HG03460 (cell line): ENCODE data around the gene SESN3.
"Not testable (repeated sequence)": the region's sequence is repeated elsewhere in the genome, so short reads cannot be mapped to it uniquely, and the experiment has no call there.

Experiments used
- ATAC-seq: cut with Tn5 transposase; IDR thresholded peaks from one replicate; pipeline ENCODE4 v1.9.1; 2021; ENCODE audit not compliant: unreplicated experiment

SESN3 gene, protein sequence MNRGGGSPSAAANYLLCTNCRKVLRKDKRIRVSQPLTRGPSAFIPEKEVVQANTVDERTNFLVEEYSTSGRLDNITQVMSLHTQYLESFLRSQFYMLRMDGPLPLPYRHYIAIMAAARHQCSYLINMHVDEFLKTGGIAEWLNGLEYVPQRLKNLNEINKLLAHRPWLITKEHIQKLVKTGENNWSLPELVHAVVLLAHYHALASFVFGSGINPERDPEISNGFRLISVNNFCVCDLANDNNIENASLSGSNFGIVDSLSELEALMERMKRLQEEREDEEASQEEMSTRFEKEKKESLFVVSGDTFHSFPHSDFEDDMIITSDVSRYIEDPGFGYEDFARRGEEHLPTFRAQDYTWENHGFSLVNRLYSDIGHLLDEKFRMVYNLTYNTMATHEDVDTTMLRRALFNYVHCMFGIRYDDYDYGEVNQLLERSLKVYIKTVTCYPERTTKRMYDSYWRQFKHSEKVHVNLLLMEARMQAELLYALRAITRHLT

DNA sequence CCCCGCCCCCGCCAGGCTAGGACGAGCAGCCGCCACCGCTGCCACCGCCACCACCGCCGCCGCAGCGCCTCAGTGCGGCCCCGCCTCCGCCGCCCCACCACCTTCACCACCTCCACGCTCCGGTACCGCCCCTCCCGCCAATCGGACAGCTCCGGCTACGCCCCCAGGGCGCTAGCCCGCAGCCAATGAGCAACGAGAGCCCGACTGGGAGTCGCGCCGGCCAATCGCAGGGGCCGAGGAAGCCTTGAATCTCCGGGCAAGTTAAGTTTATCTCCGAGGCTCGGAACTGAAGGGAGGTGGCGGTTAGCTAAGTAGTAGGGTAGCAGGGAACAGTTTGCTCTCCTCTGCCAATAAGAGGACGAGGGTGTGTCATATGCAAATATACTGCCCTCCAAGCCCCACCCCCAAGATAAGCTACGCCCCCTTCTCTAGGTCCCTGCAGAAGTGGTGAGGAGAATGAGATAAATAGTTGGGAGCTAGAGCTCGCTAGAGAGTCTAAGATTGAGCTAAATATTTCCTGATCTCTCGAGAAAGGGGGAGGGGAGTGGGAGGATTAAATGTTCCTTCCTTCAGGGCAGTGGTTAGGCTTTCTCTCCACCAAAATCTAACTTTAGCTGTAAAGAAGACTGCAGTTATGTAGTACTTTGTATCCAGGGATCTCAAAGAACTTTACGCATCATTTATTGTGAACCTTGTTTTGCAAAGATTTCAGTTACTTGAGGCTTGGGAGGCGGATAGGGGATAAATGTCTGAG lies at the start of gene SESN3:
SESN3 (minus strand) TSS at position 76 of the 754 bp plus-strand sequence. CDS start 342 bp downstream, outside the sequence.
- peak; percentile 92 for ATAC-seq

DNA sequence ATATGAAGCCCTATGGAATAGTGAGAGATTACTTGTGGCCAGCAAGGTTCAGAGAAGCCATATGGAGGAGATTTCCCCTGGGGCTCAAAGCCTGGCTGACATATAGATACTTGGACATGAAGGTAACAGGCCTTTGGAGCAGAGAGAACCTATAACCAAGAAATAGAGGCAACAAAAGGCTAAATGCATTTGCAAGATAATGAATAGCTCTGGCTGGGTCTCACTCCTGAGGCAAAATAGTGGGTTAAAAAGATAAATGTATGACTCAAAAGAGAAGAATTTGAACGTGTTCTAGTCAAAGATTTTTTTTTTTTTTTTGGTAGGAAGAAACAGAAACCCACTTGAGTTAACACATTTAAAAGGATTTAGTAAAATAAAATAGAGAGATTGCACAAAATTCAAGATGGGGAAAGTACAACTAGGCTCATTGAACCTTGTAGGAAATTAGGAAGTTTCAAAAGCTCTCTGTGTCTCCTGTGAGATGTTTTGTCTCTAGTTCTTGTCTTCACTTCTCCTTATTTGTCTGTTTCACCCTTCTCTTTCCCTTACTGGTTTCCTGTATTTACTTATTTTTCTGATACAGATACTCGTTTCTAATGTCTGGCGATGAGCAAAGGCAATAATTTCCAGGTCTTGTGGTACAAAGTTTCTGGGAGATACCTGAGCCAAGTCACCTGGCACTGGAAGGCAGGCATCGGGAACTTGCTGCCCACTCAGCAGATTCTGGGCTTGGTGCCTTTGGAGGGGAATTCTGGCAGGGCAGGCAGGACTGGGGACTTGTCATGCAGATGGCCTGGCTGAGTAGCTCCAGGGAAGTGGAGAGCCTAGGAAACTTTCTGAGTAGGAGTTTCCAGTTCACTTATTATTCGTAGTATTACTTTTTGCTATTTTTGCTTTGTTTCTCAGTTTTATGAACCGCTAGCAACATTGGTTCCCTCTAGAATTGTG lies 49.2 kb upstream of the SESN3 start:
- no peak for ATAC-seq

DNA sequence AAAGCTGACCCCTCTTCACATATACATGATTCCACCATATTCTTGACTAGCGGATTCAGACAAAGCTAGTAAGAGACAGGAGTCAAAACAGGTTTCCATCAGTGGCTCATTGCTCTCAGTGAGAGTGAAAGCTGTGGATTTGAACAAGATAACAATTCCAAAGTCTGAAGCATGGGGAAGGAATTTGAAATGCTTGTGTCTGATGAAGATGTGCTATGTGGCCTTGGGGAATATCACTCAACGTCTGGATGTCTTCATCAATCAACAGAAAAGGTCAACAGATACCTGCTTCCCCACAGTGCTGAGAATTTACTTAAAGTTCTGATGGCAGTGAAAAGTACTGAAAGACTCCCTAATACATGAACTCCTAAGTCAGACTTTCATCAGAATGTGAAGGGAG lies 46.9 kb upstream of the SESN3 start:
- ATAC-seq, result no peak

DNA sequence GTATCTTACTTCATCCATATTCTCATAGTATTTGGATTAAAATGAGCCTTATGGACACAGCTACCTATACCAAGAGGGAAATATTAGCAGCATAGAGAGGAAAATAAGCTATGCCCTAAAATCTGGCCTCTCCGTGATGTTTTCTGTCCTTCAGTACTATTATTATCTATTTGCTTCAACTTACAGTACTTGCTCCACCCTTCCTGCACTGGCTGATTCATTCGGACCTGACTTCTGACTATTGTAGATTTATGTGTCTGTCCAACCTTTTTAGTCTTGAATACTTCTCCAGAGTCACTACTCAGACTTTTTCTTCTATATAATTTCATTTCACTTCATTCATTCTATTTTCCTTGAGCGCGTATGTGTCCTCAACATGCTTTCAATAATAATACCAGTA lies 45.1 kb upstream of the SESN3 start:
- no peak for ATAC-seq

DNA sequence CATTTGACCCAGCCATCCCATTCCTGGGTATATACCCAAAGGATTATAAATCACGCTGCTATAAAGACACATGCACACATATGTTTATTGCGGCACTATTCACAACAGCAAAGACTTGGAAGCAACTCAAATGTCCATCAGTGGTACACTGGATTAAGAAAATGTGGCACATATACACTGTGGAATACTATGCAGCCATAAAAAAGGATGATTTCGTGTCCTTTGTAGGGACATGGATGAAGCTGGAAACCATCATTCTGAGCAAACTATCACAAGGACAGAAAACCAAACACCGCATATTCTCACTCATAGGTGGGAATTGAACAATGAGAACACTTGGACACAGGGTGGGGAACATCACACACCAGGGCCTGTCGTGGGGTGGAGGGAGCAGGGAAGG lies 42.6 kb upstream of the SESN3 start:
- not testable (repeated sequence) for ATAC-seq

DNA sequence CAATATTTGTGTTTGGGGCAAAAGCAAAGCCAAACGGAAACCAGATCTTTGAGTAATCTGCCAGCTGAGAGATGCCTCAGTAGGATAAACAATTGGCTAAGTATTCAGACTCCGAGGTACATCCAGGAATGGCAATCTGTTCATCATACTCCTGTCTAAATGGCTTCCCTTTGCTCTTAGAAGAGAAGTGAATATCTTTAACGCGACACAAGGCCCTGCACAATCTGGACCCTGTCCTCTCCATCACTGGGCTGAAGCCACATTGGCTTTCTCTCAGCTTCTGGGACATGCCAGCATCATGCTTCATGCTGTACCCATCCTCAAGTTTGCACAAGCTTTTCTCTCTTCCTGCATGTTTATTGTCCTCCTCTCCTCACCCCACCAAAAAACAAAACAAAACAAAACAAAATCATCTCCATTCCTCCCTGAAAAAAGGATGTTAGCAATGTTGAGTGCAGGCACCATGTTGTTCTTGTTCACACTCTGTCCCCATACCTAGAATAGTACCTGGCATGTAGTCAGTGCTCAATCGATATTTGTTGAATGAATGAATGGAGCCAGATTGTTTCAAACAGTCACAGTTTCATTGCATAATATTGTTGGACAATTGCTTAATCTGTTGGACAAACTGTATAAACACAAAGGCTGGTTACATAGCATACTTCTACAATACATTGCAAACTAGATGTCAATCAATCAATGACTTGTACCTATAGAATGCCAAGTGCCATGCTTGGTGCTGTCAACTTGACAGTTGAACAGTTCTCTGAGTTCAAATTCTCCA lies 38.2 kb upstream of the SESN3 start:
- no peak for ATAC-seq

DNA sequence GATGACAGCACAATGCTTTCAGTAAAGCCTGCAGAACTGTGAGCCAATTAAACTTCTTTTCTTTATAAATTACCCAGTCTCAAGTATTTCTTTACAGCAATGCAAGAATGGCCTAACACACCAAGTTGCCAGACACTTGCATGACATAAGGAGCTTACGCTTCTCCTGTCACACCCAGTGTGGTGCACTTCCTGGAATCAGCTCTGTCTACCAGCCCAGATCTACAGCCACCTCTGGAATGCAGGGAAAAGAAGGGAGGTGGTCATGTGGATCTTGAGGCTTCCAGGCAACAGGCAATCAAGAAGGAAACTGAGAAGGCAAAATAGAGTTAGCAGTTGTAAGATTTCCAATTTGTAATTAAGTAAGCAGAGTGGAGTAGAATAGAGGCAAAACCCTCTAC lies 37.4 kb upstream of the SESN3 start:
- ATAC-seq, result no peak

DNA sequence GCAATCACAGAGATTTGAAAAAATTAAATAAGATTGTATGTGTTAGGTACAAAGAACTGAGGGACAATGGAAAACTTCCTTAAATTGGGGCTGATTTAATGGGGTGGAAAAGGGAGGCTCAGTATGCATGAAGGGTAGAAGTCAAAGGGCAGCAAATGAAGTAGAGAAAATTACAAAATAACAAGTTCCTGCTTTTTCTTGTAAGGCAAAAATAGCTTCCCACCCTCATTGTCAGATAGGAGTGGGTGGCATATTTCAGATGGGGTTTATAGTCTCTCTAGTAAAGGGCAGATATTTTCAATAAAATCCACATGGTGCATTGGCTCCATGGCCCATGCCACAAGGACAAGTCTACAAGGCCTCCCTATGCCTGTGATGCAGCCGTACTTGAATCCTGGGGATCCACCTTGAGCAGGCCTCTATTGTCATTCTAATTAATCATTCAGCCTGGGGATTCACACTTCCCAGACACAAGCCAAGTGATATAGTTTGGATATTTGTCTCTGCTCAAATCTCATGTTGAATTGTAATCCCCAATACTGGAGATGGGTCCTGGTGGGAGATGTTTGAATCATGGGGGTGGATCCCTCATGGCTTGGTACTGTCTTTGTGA lies 36.7 kb upstream of the SESN3 start:
- ATAC-seq, result no peak

DNA sequence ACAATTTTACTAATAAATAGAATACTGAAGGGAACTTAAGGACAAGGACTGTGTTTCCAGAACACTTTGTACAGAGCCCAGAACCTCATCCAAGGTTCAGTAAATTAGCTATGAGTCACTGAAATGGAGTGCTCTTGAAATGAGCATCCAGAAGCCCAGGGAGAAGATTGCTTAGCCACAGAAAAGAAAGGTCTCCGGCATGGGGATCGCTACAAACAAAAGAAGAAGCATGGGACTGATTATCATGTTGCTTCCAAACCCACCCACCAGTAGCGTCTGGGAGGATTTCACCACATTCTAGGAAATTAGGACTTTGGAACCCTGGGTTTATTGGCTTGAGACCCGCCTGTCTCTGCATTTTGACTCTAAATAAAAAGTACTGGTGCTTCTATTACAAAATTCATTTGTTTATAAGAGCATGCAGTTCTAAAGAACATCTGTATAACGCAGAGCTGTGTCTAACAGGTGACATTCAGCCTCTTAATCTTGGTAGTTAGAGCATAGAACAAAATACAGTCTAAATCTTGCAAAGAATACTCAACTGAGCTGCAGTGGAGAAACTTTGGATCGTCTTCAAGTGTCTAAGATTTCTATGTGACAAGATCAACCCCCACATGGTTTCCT lies 35.9 kb upstream of the SESN3 start:
- no peak for ATAC-seq

DNA sequence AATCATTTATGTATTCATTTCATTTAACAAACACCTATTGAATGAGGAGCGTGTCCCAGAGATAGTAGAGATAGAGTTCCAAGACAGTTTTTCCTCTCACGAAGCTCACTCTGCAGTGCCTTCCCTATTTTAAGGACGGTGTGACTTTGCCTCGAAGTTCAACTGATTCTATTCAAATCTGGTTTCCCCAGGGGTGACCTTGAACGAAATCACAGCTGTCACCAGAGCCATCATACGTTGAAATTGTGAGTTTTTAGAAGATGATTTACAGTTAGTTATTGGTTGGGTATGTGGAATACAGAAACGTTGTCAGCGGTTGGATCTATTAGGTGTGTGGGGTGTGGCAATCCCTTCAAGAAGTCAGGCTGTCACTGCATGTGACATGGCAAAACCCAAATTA lies 33.9 kb upstream of the SESN3 start:
- ATAC-seq, result no peak

DNA sequence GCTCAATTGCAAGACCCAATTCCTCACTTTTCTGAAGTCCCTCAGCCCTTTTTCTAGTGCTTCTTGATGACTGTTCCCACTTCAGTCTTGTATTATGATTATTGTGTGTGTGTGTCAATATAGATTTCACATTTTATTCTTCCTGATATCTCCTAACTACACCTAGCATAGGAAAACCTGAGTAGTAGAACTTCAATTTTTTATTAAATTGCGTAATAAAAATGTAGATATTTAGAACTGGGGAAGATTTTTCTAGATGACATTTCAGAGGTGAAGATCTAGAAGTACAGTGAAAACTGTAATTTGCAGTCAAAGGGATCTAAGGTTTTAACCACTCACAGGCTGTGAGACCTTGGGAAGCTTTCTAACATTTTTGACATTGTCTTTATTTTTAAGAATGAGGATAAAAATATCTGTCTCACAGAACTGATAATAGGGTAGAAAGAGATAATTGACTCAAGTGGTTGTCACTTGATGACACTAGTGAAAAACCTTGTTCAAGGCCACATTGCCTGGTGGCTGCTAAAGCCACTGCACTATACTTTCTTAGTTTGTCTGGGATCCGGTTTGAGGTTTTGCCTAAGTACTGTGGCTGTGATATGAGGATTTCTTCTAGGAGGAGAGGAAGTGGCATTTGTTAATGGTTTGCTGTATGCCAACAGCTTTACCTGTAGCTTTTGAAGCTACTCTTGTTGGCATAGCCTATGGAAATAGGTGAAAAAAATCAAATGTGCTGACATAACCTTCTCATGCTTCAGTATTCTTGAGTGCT lies 32.2 kb upstream of the SESN3 start:
- ATAC-seq, result no peak

DNA sequence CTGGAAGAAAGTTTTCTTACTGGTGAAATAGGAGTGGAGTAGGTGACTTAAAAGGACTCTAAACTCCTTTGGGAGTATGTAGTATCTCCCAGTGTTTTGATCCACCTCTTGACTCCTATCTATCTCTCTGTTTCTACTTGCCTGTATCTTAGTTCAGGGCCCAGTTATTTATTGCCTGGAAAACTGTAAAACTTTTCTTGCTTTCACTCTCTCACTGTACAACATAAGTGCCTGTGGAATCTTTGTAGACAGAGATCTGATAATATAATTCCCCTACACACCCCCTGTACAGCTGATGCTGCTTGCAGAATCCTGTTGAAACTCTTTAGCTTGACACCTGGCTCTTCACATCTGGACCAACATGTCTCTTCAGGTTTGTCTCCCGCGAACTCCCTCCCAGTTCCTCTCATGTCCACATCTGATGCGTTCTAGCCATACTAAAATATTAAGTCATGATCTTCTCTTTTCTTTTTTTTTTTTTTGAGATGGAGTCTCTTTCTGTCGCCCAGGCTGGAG lies 26.5 kb upstream of the SESN3 start:
- ATAC-seq, result no peak

DNA sequence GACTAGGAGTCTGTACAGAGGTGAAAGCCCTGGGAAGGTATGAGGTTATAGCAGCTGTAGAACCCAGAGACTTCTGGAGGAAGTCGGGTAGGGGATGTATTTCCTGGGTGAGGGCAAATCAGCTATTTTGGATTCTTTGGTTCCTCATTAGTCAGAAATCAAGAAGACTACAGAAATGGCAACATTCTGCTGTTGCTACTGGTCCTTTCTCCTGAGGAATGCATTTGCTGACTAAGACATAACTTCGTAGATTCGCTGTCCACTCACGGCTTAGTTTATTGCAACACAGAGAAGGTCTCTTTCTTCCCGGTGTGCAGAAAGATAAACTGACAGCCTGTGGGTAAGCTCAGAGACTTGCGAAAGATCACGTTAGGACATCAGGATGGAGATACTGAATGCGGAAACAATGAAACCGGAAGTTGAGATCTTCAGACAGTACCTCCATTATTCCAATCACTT lies 25.3 kb upstream of the SESN3 start:
- ATAC-seq, result no peak

DNA sequence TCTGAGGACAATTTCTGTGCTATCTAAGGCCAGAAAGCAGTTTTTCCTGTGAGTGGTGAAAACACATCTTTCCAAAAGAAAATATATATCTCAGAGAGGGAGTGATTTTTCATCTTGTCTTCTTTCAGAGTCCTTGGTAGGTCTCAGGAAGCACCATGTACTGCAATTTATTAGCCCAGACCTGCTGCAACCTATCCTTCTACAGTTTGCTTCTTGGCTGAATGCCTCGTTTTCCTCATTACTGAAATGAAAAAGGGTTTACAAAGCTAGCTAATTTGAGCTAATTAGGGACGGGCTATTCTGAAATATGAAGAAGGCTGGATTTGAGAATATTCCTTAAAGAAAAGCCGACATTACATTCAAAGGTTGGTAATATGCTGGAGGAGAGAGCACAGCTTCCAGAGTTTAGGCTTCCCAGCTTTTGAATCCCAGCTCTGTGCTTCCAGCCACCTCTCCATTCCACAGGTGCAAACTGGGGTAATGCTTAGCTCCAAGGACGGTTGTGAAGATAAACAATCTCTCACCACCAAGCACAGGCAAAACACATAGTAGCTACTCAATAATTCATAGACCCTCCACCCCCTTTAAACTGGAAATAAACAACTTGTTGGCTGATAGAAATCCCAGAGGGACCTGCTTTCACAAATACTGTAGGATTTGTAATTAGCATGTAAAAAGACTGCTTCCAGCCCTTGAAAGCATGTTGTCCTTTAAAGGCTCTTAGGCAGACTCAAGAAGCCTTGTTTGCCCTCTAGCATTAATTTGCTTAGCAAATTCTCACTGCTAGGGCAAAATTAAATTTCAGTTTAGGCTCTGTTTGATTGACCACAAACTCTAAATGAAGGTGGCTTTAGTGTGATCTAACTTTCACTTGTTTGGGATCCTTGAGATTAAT lies 24.5 kb upstream of the SESN3 start:
- no peak for ATAC-seq

DNA sequence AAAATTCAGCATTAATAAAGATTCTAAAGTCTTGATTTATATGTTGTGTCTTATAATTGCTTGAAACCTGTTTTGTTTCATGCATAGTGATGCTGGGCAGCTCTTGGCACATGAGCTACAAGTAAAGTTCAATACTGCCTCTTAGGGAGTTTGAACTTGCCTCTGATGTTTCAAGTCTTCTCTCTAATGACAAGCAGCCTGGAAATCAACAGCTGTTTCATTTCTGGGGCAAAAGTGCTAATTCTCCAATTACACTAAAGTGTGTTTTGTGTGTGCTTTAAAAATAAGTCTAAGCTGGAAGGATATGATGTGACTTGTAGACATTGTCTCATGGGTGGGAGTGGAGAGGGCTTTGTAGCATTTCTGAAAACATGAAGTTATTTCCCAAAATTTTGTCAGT lies 23.7 kb upstream of the SESN3 start:
- peak; percentile 17 for ATAC-seq

DNA sequence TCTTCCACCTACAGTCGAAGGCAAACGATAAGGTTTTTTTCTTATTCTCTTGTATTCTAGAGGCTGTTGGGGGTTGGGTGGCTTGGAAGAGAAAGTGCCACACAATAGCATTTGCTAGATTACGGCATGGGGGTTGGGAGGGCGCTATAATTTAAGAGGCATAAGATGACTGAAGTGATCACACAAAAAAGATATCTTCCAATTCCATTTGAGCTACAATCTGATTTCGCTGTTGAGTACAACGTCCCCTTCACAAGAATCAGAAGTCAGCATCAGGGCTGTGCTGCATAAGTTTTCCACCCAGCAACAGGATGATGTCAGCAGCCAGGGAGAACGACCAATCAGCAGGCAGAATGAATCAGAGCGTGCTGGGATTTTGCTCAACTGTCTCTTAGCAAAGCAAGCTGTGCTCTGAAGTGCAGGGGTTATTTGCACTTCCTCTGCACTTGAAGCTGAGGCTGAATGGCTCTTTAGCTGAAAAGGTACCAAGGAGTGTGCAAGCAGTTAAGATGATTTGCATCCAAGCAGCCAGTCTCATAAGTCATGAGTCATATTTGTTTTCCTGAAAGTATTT lies 23.2 kb upstream of the SESN3 start:
- peak; percentile 98 for ATAC-seq

DNA sequence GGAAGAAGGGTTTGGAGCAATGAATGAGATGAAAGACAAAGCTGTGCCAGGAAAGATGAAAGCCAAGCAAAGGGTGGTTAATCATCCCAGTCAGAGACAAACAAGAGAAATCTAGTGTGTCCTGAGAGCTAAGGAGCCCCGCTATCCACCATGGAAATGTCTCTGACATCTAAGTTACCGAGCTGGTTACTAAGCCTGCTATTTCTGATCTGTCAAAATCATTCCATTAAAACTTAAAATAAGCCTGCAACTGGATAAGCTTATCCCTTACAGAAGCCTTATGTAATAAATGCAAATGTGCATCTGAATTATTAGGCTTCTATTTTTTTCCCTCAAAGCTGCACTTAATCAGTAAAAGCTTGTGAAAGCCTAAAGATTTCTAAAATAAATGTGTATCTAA lies 22.1 kb upstream of the SESN3 start:
- ATAC-seq, result no peak
